CD4-positive, alpha-beta T cell treated with Interleukin-12 subunit alpha and Interleukin-12 subunit beta, for 1 hour (primary cell): ENCODE data around the gene ZMYND12.

ENCODE experiments used
- DNase-seq: peaks from one replicate; pipeline ENCODE4 v3.0.0-alpha.2; 2020

Gene ZMYND12

DNA sequence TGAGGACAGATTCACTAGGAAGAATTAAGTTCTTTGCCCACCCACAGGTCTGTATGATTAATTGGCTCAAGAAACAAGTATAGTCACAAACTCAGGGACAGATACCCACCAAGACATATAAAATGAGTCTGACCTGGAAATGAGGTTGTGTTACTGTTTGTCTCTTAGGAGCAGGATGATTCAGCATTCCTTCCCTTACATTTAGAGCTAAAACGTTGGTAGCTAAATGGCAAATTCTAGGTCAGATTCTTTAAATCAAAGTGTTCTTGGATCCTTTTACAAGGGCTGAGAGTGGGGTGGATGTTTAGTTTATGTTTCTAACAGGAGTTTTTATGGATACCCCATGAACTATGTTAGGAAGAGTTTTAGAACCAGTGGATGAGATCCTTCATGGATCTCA is 70.5 kb downstream of the ZMYND12 start:
- no peak for DNase-seq

- DNase-seq, result no peak
These were observed 74.5 kb downstream of the ZMYND12 start for GRCh38 chr1:42381280-42381673.

- DNase-seq, result peak; percentile 35
These were observed 75.1 kb downstream of the ZMYND12 start, which contains the start of gene RIMKLA for GRCh38 chr1:42380586-42381279. Gene RIMKLA (plus strand): TSS chr1:42380792. CDS start chr1:42380935, 143 bp downstream.
